WTC11 (cell line): ENCODE results near the gene PAFAH1B2. TPM values are rescaled to one million over a fixed set of nuclear protein-coding genes. Genes with fewer than 3 reads are reported as not detected.

Experiments used
- ATAC-seq: fragments of 200-7000 bp; cut with Tn5 transposase; 2 replicates; pipeline ENCODE4 v1.10.0; 2021; ENCODE audit warnings: mild to moderate bottlenecking, moderate library complexity
- CTCF ChIA-PET: fragments of 300-600 bp; sonication (Branson Sonifier 250); formaldehyde crosslinking; loops from one replicate; lab custom pipeline; 2021; ENCODE audit warnings: antibody characterized with exemption; lab: Charles Lee
- POLR2A ChIA-PET: fragments of 350-600 bp; sonication (Branson Sonifier 250); formaldehyde crosslinking; loops from one replicate; lab custom pipeline; 2021; ENCODE audit warnings: antibody characterized with exemption; lab: Charles Lee
- DNase-seq: peaks from one replicate; pipeline ENCODE4 v3.0.0; 2021; ENCODE audit warnings: low spot score
- H3K27ac Mint-ChIP-seq: 2 replicates; pipeline ENCODE4 v1.8.0; 2021; ENCODE audit warnings: mixed read lengths
- H3K27me3 Mint-ChIP-seq: 2 replicates; pipeline ENCODE4 v1.8.0; 2021; ENCODE audit warnings: low read depth, mild to moderate bottlenecking, moderate library complexity, mixed read lengths
- H3K36me3 Mint-ChIP-seq: 2 replicates; pipeline ENCODE4 v1.8.0; 2021; ENCODE audit warnings: mixed read lengths
- H3K4me1 Mint-ChIP-seq: 2 replicates; pipeline ENCODE4 v1.8.0; 2022; ENCODE audit warnings: mixed read lengths
- H3K4me3 Mint-ChIP-seq: 2 replicates; pipeline ENCODE4 v1.8.0; 2021; ENCODE audit warnings: mild to moderate bottlenecking, moderate library complexity, mixed read lengths
- H3K9me3 Mint-ChIP-seq: 2 replicates; pipeline ENCODE4 v1.8.0; 2021; ENCODE audit warnings: mixed read lengths
- CREB1 ChIP-seq: sonication (generic); formaldehyde crosslinking; IDR thresholded peaks from 2 replicates; pipeline ENCODE4 v1.8.0; 2023; ENCODE audit warnings: mild to moderate bottlenecking, missing genetic modification reagents
- ELF4 ChIP-seq: sonication (generic); formaldehyde crosslinking; IDR thresholded peaks from 2 replicates; pipeline ENCODE4 v1.8.1; 2022; ENCODE audit warnings: low read depth, mild to moderate bottlenecking, moderate library complexity, missing genetic modification reagents
- GABPB1 ChIP-seq: sonication (generic); formaldehyde crosslinking; IDR thresholded peaks from 2 replicates; pipeline ENCODE4 v1.8.1; 2023; ENCODE audit warnings: mild to moderate bottlenecking, missing genetic modification reagents
- GTF2I ChIP-seq: fragments of 250-450 bp; sonication (Bioruptor Pico); conservative IDR thresholded peaks from 2 replicates; pipeline ENCODE4 v1.4.0; 2021; ENCODE audit warnings: mild to moderate bottlenecking
- JUN ChIP-seq: sonication (generic); formaldehyde crosslinking; IDR thresholded peaks from 2 replicates; pipeline ENCODE4 v1.8.0; 2023; ENCODE audit warnings: mild to moderate bottlenecking, missing genetic modification reagents
- NFATC4 ChIP-seq: fragments of 250-450 bp; sonication (Bioruptor Pico); IDR thresholded peaks from 2 replicates; pipeline ENCODE4 v1.9.0; 2021; ENCODE audit warnings: mild to moderate bottlenecking
- NFYB ChIP-seq: sonication (generic); formaldehyde crosslinking; conservative IDR thresholded peaks from 2 replicates; pipeline ENCODE4 v1.8.0; 2022; ENCODE audit warnings: low read depth, missing genetic modification reagents
- TEAD1 ChIP-seq: sonication (generic); formaldehyde crosslinking; IDR thresholded peaks from 2 replicates; pipeline ENCODE4 v1.8.0; 2022; ENCODE audit warnings: mild to moderate bottlenecking, missing genetic modification reagents
- TP53 ChIP-seq: sonication (generic); formaldehyde crosslinking; IDR thresholded peaks from 2 replicates; pipeline ENCODE4 v1.8.1; 2023; ENCODE audit warnings: mild to moderate bottlenecking, missing genetic modification reagents
- ZNF121 ChIP-seq: sonication (generic); formaldehyde crosslinking; IDR thresholded peaks from 2 replicates; pipeline ENCODE4 v1.8.0; 2023; ENCODE audit warnings: missing genetic modification reagents
- ZNF232 ChIP-seq: sonication (generic); formaldehyde crosslinking; IDR thresholded peaks from 2 replicates; pipeline ENCODE4 v1.8.0; 2022; ENCODE audit warnings: mild to moderate bottlenecking, missing genetic modification reagents
- ZNF317 ChIP-seq: sonication (generic); formaldehyde crosslinking; IDR thresholded peaks from 2 replicates; pipeline ENCODE4 v1.8.1; 2023; ENCODE audit warnings: low read depth, mild to moderate bottlenecking, moderate library complexity, missing genetic modification reagents, borderline replicate concordance
- ZNF396 ChIP-seq: fragments of 250-450 bp; sonication (Bioruptor Pico); IDR thresholded peaks from 2 replicates; pipeline ENCODE4 v1.8.0; 2021; ENCODE audit warnings: mild to moderate bottlenecking, moderate library complexity, borderline replicate concordance
- ZNF671 ChIP-seq: fragments of 250-450 bp; sonication (Bioruptor Pico); IDR thresholded peaks from 2 replicates; pipeline ENCODE4 v1.8.0; 2021; ENCODE audit warnings: mild to moderate bottlenecking
- total RNA-seq: library from RNA; stranded (reverse); gene quantifications from 3 replicates; pipeline ENCODE4 v1.2.3, GENCODE V29; 2021
- TF ChIP-seq, protein P1 (sequence below): sonication (generic); formaldehyde crosslinking; IDR thresholded peaks from 2 replicates; pipeline ENCODE4 v1.8.1; 2023; ENCODE audit warnings: mild to moderate bottlenecking, missing genetic modification reagents, borderline replicate concordance
- TF ChIP-seq, protein P2 (sequence below): sonication (generic); formaldehyde crosslinking; IDR thresholded peaks from 2 replicates; pipeline ENCODE4 v1.8.1; 2022; ENCODE audit warnings: low read depth, missing genetic modification reagents, borderline replicate concordance
- TF ChIP-seq, protein P3 (sequence below): fragments of 250-450 bp; sonication (Bioruptor Pico); IDR thresholded peaks from 2 replicates; pipeline ENCODE4 v1.9.0; 2021; ENCODE audit warnings: mild to moderate bottlenecking
- TF ChIP-seq, protein P4 (sequence below): sonication (generic); formaldehyde crosslinking; IDR thresholded peaks from 2 replicates; pipeline ENCODE4 v1.8.0; 2023; ENCODE audit warnings: missing genetic modification reagents, mild to moderate bottlenecking, borderline replicate concordance

The PAFAH1B2 gene
- total RNA-seq, 1 experiment from 2014 or later: 138 TPM

DNA sequence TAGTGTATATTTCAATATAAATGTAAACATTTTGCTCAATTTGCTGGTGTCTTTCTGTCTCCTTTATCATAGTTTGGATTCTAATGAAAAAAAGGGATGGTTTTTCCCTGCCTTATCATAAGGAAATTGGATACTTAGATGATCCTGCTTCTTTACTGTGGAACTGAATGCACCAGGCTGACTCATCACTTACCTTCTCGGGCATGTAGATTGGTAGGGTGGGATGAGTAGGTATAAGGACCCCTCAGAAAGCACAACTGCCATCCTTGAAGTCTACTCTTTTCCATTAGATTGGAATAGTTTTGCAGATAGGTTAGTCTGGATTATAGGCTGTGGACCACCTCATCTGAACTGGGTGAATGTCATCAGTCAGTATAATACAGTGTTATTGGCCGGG lies 26.9 kb downstream of the PAFAH1B2 start (continued):
- TF ChIP-seq, protein P1, sequence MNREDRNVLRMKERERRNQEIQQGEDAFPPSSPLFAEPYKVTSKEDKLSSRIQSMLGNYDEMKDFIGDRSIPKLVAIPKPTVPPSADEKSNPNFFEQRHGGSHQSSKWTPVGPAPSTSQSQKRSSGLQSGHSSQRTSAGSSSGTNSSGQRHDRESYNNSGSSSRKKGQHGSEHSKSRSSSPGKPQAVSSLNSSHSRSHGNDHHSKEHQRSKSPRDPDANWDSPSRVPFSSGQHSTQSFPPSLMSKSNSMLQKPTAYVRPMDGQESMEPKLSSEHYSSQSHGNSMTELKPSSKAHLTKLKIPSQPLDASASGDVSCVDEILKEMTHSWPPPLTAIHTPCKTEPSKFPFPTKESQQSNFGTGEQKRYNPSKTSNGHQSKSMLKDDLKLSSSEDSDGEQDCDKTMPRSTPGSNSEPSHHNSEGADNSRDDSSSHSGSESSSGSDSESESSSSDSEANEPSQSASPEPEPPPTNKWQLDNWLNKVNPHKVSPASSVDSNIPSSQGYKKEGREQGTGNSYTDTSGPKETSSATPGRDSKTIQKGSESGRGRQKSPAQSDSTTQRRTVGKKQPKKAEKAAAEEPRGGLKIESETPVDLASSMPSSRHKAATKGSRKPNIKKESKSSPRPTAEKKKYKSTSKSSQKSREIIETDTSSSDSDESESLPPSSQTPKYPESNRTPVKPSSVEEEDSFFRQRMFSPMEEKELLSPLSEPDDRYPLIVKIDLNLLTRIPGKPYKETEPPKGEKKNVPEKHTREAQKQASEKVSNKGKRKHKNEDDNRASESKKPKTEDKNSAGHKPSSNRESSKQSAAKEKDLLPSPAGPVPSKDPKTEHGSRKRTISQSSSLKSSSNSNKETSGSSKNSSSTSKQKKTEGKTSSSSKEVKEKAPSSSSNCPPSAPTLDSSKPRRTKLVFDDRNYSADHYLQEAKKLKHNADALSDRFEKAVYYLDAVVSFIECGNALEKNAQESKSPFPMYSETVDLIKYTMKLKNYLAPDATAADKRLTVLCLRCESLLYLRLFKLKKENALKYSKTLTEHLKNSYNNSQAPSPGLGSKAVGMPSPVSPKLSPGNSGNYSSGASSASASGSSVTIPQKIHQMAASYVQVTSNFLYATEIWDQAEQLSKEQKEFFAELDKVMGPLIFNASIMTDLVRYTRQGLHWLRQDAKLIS: no peak
- TF ChIP-seq NFATC4 (CRISPR knock-in tag): no peak
- TF ChIP-seq, all 79 proteins: peak for 0

DNA sequence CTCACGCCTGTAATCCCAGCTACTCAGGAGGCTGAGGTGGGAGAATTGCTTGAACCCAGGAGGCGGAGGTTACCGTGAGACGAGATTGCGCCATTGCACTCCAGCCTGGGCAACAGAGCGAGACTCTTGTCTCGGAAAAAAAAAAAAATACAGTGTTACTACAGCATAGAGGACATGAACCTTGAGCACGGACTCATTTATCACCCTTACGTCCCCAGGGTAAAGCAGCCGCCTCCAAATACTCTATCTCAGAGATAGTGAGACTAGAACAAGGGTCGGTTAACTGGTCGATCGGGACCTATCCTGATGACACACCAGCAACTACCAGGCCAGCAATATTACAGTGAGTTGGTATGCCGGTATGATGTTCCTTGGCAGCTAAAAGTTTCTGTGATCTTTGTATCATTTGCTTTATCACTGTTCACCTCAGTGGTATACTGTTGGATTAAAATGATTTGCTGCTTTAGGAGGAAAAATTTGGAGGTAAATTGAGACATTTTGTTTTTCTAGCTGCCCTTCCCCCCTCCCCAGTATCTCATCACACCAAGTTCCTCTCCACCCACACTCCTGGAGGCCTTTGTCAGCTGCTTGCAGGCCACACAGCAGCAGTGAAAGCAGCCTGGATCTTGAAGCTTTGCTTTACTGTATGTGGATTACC lies 27.4 kb downstream of the PAFAH1B2 start:
- DNase-seq (no peak), ATAC-seq (peak; percentile 56)
- Mint-ChIP-seq H3K27me3 (no peaks in the 10 kb centered on the region), H3K27ac (peak overlapping the region; percentile 94), H3K9me3 (no peaks in the 10 kb centered on the region), H3K4me1 (peaks cover 17% of the 10 kb centered on the region), H3K36me3 (peaks cover 32% of the 10 kb centered on the region), H3K4me3 (no peak overlapping the region)
- POLR2A ChIA-PET: interaction anchor here (1.1 kb wide), 1 partner anchor 27 kb away, joined by 5 read pairs; the partner anchor contains the start of gene PAFAH1B2
- CTCF ChIA-PET: interaction anchor here (0.6 to 2.3 kb wide), 5 partner anchors 9 to 27 kb away, joined by 3 to 15 read pairs (median 3); partner anchors contain the start of gene PAFAH1B2
- TF ChIP-seq JUN (CRISPR knock-in tag): no peak
- peak; percentile 63; the same call in 1 of the 2 replicates for TF ChIP-seq ZNF121 (CRISPR knock-in tag)

DNA sequence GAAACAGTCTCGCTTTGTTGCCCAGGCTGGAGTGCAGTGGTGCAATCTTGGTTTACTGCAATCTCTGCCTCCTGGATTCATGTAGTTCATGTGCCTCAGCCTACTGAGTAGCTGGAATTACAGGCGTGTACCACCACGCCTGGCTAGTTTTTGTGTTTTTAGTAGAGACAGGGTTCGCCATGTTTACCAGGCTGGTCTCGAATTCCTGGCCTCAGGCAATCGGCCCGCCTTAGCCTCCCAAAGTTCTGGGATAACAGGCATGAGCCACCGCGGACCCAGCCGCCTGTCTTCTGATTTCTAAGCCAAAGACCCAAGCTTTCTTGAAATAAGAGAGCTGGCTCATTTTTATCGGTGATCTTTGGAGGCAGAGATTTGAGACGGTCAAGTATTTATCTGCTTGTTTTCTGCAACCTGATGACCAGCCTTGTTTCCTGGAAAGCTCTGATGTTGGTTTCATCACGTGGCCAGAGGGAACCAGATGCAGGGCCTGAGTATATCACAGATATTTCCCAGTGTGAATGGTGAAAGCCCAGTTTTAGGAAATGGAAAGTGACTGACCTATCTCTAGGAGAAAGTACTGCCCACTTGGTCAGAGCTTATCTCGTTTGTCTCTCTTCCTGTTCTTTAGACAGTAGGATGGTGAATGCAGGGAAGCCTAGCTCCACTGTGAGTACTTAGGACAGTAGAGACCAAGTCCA lies 28.8 kb downstream of the PAFAH1B2 start:
- ATAC-seq: no peak
- TF ChIP-seq, protein P2, sequence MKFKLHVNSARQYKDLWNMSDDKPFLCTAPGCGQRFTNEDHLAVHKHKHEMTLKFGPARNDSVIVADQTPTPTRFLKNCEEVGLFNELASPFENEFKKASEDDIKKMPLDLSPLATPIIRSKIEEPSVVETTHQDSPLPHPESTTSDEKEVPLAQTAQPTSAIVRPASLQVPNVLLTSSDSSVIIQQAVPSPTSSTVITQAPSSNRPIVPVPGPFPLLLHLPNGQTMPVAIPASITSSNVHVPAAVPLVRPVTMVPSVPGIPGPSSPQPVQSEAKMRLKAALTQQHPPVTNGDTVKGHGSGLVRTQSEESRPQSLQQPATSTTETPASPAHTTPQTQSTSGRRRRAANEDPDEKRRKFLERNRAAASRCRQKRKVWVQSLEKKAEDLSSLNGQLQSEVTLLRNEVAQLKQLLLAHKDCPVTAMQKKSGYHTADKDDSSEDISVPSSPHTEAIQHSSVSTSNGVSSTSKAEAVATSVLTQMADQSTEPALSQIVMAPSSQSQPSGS (CRISPR knock-in tag): no peak
- TF ChIP-seq GABPB1 (CRISPR knock-in tag): no peak
- TF ChIP-seq GTF2I: no peak
- TF ChIP-seq TEAD1 (CRISPR knock-in tag): no peak
- TF ChIP-seq, protein P3, sequence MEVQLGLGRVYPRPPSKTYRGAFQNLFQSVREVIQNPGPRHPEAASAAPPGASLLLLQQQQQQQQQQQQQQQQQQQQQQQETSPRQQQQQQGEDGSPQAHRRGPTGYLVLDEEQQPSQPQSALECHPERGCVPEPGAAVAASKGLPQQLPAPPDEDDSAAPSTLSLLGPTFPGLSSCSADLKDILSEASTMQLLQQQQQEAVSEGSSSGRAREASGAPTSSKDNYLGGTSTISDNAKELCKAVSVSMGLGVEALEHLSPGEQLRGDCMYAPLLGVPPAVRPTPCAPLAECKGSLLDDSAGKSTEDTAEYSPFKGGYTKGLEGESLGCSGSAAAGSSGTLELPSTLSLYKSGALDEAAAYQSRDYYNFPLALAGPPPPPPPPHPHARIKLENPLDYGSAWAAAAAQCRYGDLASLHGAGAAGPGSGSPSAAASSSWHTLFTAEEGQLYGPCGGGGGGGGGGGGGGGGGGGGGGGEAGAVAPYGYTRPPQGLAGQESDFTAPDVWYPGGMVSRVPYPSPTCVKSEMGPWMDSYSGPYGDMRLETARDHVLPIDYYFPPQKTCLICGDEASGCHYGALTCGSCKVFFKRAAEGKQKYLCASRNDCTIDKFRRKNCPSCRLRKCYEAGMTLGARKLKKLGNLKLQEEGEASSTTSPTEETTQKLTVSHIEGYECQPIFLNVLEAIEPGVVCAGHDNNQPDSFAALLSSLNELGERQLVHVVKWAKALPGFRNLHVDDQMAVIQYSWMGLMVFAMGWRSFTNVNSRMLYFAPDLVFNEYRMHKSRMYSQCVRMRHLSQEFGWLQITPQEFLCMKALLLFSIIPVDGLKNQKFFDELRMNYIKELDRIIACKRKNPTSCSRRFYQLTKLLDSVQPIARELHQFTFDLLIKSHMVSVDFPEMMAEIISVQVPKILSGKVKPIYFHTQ (CRISPR knock-in tag): no peak
- TF ChIP-seq, protein P4, sequence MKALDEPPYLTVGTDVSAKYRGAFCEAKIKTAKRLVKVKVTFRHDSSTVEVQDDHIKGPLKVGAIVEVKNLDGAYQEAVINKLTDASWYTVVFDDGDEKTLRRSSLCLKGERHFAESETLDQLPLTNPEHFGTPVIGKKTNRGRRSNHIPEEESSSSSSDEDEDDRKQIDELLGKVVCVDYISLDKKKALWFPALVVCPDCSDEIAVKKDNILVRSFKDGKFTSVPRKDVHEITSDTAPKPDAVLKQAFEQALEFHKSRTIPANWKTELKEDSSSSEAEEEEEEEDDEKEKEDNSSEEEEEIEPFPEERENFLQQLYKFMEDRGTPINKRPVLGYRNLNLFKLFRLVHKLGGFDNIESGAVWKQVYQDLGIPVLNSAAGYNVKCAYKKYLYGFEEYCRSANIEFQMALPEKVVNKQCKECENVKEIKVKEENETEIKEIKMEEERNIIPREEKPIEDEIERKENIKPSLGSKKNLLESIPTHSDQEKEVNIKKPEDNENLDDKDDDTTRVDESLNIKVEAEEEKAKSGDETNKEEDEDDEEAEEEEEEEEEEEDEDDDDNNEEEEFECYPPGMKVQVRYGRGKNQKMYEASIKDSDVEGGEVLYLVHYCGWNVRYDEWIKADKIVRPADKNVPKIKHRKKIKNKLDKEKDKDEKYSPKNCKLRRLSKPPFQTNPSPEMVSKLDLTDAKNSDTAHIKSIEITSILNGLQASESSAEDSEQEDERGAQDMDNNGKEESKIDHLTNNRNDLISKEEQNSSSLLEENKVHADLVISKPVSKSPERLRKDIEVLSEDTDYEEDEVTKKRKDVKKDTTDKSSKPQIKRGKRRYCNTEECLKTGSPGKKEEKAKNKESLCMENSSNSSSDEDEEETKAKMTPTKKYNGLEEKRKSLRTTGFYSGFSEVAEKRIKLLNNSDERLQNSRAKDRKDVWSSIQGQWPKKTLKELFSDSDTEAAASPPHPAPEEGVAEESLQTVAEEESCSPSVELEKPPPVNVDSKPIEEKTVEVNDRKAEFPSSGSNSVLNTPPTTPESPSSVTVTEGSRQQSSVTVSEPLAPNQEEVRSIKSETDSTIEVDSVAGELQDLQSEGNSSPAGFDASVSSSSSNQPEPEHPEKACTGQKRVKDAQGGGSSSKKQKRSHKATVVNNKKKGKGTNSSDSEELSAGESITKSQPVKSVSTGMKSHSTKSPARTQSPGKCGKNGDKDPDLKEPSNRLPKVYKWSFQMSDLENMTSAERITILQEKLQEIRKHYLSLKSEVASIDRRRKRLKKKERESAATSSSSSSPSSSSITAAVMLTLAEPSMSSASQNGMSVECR (CRISPR knock-in tag): no peak
- no peak for TF ChIP-seq ZNF671
- no peak for TF ChIP-seq ZNF396 (CRISPR knock-in tag)
- no peak for TF ChIP-seq ZNF317 (CRISPR knock-in tag)
- TF ChIP-seq TP53 (CRISPR knock-in tag): no peak
- TF ChIP-seq NFYB (CRISPR knock-in tag): no peak
- TF ChIP-seq CREB1 (CRISPR knock-in tag): no peak
- no peak for TF ChIP-seq ELF4 (CRISPR knock-in tag)
- no peak for TF ChIP-seq ZNF232 (CRISPR knock-in tag)

More for the DNA sequence above, 28.8 kb downstream of the PAFAH1B2 start:
- H3K4me1 Mint-ChIP-seq: peaks cover 21% of the 10 kb centered on the region
- H3K9me3 Mint-ChIP-seq: no peaks in the 10 kb centered on the region
- H3K27me3 Mint-ChIP-seq: no peaks in the 10 kb centered on the region
- ChIA-PET POLR2A (interaction anchor here (0.6 to 1.2 kb wide), 3 partner anchors 28 to 29 kb away, joined by 3 to 5 read pairs (median 4); partner anchors contain the start of gene PAFAH1B2), CTCF (interaction anchor here (1.0 to 2.3 kb wide), 3 partner anchors 9 to 337 kb away, joined by 3 to 15 read pairs (median 4); no protein-coding TSS in a partner anchor)
- H3K4me3 Mint-ChIP-seq: no peak overlapping the region
- H3K36me3 Mint-ChIP-seq: peaks cover 19% of the 10 kb centered on the region
- peak overlapping the region; percentile 87 for H3K27ac Mint-ChIP-seq
- no peak for DNase-seq
